Glutamatergic neuron (in vitro differentiated cells): ENCODE data around the gene SASH1. TPM values are rescaled to one million over a fixed set of nuclear protein-coding genes. Genes with fewer than 3 reads are reported as not detected.

Experiments
- DNase-seq: peaks from one replicate; pipeline ENCODE4 v3.0.0; 2022
- H3K27ac Mint-ChIP-seq: one replicate; pipeline ENCODE4 v1.8.0; 2020; ENCODE audit warnings: mild to moderate bottlenecking, mixed read lengths, inconsistent platforms; ENCODE audit not compliant: unreplicated experiment
- H3K27me3 Mint-ChIP-seq: one replicate; pipeline ENCODE4 v1.8.0; 2020; ENCODE audit warnings: mild to moderate bottlenecking, moderate library complexity, mixed read lengths, inconsistent platforms; ENCODE audit not compliant: unreplicated experiment
- H3K36me3 Mint-ChIP-seq: one replicate; pipeline ENCODE4 v1.8.0; 2020; ENCODE audit warnings: mild to moderate bottlenecking, mixed read lengths, inconsistent platforms; ENCODE audit not compliant: unreplicated experiment
- H3K4me1 Mint-ChIP-seq: one replicate; pipeline ENCODE4 v1.8.0; 2020; ENCODE audit warnings: mild to moderate bottlenecking, low read depth, mixed read lengths, inconsistent platforms; ENCODE audit not compliant: unreplicated experiment
- H3K4me3 Mint-ChIP-seq: one replicate; pipeline ENCODE4 v1.8.0; 2020; ENCODE audit warnings: mild to moderate bottlenecking, mixed read lengths, inconsistent platforms; ENCODE audit not compliant: unreplicated experiment
- H3K9me3 Mint-ChIP-seq: one replicate; pipeline ENCODE4 v1.8.0; 2020; ENCODE audit warnings: mild to moderate bottlenecking, moderate library complexity, mixed read lengths, inconsistent platforms; ENCODE audit not compliant: unreplicated experiment
- CTCF ChIP-seq: fragments of 200-600 bp; sonication (generic); IDR thresholded peaks from one replicate; pipeline ENCODE4 v1.5.0; 2021; ENCODE audit not compliant: partially characterized antibody, unreplicated experiment
- total RNA-seq: library from RNA; stranded (reverse); fragmentation: NEBNext Ultra II Directional; extraction: Animal tissue kit (Norgen Biotek cat#: 25700); gene quantifications from one replicate; pipeline ENCODE4 v1.2.1, GENCODE V29; 2021; ENCODE audit not compliant: unreplicated experiment

SASH1 gene
- total RNA-seq, 1 donor from 2014 or later = 5.0 TPM

- no peak overlapping the region for H3K4me3 Mint-ChIP-seq
- H3K27me3 Mint-ChIP-seq = no peaks in the 10 kb centered on the region
- no peak for DNase-seq
- H3K36me3 Mint-ChIP-seq = no peaks in the 10 kb centered on the region
- H3K4me1 Mint-ChIP-seq = no peaks in the 10 kb centered on the region
- H3K9me3 Mint-ChIP-seq = peaks cover 2% of the 10 kb centered on the region
- TF ChIP-seq CTCF = no peak
- no peak overlapping the region for H3K27ac Mint-ChIP-seq
These were observed 92.7 kb downstream of the SASH1 start for GRCh38 chr6:148435386-148435785.

GRCh38 chr6:148436466-148436865, 93.8 kb downstream of the SASH1 start:
- Mint-ChIP-seq H3K9me3 (peaks cover 3% of the 10 kb centered on the region), H3K4me3 (no peak overlapping the region), H3K36me3 (no peaks in the 10 kb centered on the region), H3K4me1 (no peaks in the 10 kb centered on the region), H3K27me3 (no peaks in the 10 kb centered on the region), H3K27ac (no peak overlapping the region)
- TF ChIP-seq CTCF = no peak
- DNase-seq = no peak

GRCh38 chr6:148438632-148439031, 96.0 kb downstream of the SASH1 start:
- Mint-ChIP-seq H3K4me1 (no peaks in the 10 kb centered on the region), H3K36me3 (no peaks in the 10 kb centered on the region), H3K4me3 (no peak overlapping the region), H3K27ac (no peak overlapping the region), H3K9me3 (peaks cover 3% of the 10 kb centered on the region), H3K27me3 (no peaks in the 10 kb centered on the region)
- DNase-seq = no peak
- TF ChIP-seq CTCF = no peak

- TF ChIP-seq CTCF = no peak
- no peak for DNase-seq
- H3K9me3 Mint-ChIP-seq = peaks cover 3% of the 10 kb centered on the region
- no peaks in the 10 kb centered on the region for H3K4me1 Mint-ChIP-seq
- H3K4me3 Mint-ChIP-seq = no peak overlapping the region
- no peak overlapping the region for H3K27ac Mint-ChIP-seq
- H3K27me3 Mint-ChIP-seq = no peaks in the 10 kb centered on the region
- H3K36me3 Mint-ChIP-seq = no peaks in the 10 kb centered on the region
These were observed 97.4 kb downstream of the SASH1 start for GRCh38 chr6:148440016-148440415.

GRCh38 chr6:148440877-148441453, 98.3 kb downstream of the SASH1 start:
- no peak for TF ChIP-seq CTCF
- H3K4me3 Mint-ChIP-seq = no peak overlapping the region
- H3K4me1 Mint-ChIP-seq = no peaks in the 10 kb centered on the region
- H3K9me3 Mint-ChIP-seq = peaks cover 3% of the 10 kb centered on the region
- no peaks in the 10 kb centered on the region for H3K36me3 Mint-ChIP-seq
- H3K27me3 Mint-ChIP-seq = no peaks in the 10 kb centered on the region
- H3K27ac Mint-ChIP-seq = no peak overlapping the region
- no peak for DNase-seq
